Right lobe of liver (tissue), 4 donors: ENCODE results near the gene TMEM187.

ENCODE experiments used
- POLR2A ChIP-seq: fragments of 450-650 bp; IDR thresholded peaks from one replicate; pipeline ENCODE4 v1.6.1; 2017; ENCODE audit warnings: antibody characterized with exemption, mild to moderate bottlenecking
- TF ChIP-seq, protein P1 (sequence below), 4 donors: fragments of 200-600 bp in 3 of 4; fragments of 450-650 bp in 1 of 4; IDR thresholded peaks; one replicate each; pipeline versions ENCODE4 v1.5.1 to v1.8.0; 2016 to 2022; ENCODE audit warnings: antibody characterized with exemption in 4 of 4, mild to moderate bottlenecking in 2 of 4
- donor health status: DM: no; HTN: no; CAD: no.
- donor health status: DM: no; HTN: no; CAD: no.
- donor health status: DM: no; HTN: yes; CAD: no.

DNA sequence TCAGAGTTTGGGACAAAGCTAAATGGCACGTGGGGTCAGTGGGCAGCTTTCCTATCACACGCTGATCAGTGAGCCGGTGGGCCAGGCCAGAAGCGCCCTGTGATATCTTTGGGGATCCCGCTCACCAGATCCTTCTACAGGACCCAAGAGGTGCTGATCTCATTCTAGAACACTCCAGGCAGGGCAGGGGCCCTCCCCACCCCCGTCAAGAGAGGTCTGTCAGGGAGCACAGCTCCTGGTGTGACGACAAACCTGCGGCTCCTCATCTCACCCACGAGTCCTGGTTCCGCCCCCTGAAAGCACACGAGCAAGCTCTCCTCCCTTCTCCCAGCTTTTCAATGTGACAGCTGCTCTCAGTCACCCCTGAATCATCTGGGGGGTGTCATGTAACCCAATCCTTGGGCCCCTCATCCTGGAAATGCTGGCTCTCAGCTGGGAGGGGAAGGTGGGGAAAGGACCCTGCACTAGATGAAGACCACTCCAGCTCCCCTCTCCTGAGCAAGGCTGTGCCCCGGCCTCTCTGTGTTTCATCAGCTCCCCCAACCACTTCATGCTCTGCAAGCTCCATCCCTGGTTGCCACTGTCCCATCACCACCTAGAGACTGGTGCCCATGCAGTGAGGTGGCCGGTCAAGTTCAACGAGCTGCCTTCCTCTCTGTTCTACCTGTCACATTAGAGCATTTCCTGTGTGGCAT, 5.6 kb upstream of the TMEM187 start:
- TF ChIP-seq POLR2A: no peak
- TF ChIP-seq, protein P1, sequence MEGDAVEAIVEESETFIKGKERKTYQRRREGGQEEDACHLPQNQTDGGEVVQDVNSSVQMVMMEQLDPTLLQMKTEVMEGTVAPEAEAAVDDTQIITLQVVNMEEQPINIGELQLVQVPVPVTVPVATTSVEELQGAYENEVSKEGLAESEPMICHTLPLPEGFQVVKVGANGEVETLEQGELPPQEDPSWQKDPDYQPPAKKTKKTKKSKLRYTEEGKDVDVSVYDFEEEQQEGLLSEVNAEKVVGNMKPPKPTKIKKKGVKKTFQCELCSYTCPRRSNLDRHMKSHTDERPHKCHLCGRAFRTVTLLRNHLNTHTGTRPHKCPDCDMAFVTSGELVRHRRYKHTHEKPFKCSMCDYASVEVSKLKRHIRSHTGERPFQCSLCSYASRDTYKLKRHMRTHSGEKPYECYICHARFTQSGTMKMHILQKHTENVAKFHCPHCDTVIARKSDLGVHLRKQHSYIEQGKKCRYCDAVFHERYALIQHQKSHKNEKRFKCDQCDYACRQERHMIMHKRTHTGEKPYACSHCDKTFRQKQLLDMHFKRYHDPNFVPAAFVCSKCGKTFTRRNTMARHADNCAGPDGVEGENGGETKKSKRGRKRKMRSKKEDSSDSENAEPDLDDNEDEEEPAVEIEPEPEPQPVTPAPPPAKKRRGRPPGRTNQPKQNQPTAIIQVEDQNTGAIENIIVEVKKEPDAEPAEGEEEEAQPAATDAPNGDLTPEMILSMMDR (IDR thresholded peaks at IDR 0.05): no peak
